PC-9 (cell line): Measurements from ENCODE around the gene PIH1D1.

Experiments used
- CTCF ChIP-seq: fragments of 200-600 bp; sonication (generic); conservative IDR thresholded peaks from 2 replicates; pipeline ENCODE4 v1.6.1; 2017; ENCODE audit warnings: mixed run types, antibody characterized with exemption, mild to moderate bottlenecking, moderate library complexity
- EZH2 ChIP-seq: fragments of 200-600 bp; sonication (generic); IDR thresholded peaks from 2 replicates; pipeline ENCODE4 v1.8.0; 2017; ENCODE audit warnings: antibody characterized with exemption, low read depth

GRCh38 chr19:49421039-49421877 is 30.4 kb downstream of the PIH1D1 start:
- no peak for TF ChIP-seq CTCF
- no peak for TF ChIP-seq EZH2
